Measurements from ENCODE around the gene ZNF394.

DNA sequence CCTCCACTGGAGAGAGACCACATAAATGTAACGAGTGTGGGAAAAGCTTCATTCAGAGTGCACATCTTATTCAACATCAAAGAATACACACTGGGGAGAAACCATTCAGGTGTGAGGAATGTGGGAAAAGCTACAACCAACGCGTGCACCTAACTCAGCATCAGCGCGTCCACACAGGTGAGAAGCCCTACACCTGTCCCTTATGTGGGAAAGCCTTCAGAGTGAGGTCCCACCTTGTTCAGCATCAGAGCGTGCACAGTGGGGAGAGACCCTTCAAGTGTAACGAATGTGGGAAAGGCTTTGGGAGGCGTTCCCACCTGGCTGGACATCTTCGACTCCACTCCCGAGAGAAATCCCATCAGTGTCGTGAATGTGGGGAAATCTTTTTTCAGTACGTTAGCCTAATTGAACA, 31.3 kb upstream of the ZNF394 start:
- TF ChIP-seq, protein P1, sequence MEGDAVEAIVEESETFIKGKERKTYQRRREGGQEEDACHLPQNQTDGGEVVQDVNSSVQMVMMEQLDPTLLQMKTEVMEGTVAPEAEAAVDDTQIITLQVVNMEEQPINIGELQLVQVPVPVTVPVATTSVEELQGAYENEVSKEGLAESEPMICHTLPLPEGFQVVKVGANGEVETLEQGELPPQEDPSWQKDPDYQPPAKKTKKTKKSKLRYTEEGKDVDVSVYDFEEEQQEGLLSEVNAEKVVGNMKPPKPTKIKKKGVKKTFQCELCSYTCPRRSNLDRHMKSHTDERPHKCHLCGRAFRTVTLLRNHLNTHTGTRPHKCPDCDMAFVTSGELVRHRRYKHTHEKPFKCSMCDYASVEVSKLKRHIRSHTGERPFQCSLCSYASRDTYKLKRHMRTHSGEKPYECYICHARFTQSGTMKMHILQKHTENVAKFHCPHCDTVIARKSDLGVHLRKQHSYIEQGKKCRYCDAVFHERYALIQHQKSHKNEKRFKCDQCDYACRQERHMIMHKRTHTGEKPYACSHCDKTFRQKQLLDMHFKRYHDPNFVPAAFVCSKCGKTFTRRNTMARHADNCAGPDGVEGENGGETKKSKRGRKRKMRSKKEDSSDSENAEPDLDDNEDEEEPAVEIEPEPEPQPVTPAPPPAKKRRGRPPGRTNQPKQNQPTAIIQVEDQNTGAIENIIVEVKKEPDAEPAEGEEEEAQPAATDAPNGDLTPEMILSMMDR (IDR thresholded peaks at IDR 0.05; ENCODE audit: low read length), result no peak
- TF ChIP-seq EZH2 (IDR thresholded peaks at IDR 0.05; ENCODE audit: borderline replicate concordance, low read length), result no peak

Data from OCI-LY1 (cell line).